Measurements from ENCODE around the gene UST. TPM values are rescaled to one million over a fixed set of nuclear protein-coding genes. Genes with fewer than 3 reads are reported as not detected.
"Not testable (repeated sequence)": the region's sequence is repeated elsewhere in the genome, so short reads cannot be mapped to it uniquely, and the experiment has no call there.

The UST gene
- total and polyA plus RNA-seq, 4 donors: 0.24 to 2.7 (median 0.87) TPM

- H3K27me3 ChIP-seq (ENCODE audit: control insufficient read depth in 4 of 4, insufficient read depth in 4 of 4, low read length in 3 of 4); H3K9me3 ChIP-seq (ENCODE audit: control insufficient read depth in 4 of 4, low read length in 3 of 4); H3K4me1 ChIP-seq (ENCODE audit: control insufficient read depth in 4 of 4, insufficient read depth in 4 of 4, low read length in 3 of 4); H3K4me3 ChIP-seq (ENCODE audit: low read depth in 1 of 3, low read length in 3 of 3); H3K27ac ChIP-seq (ENCODE audit: low read depth in 1 of 2, low read length in 2 of 2); H3K9ac ChIP-seq (ENCODE audit: low read depth in 1 of 2, low read length in 2 of 2); DNase-seq (ENCODE audit: low spot score); H3K36me3 ChIP-seq (ENCODE audit: control insufficient read depth in 4 of 4, insufficient read depth in 3 of 4, low read depth in 1 of 4, low read length in 3 of 4): not testable (repeated sequence)
- WGBS: 95% methylated on average over 3 of the region's 3 CpGs
These were observed 106.3 kb downstream of the UST start for GRCh38 chr6:148853113-148853512.

- Histone ChIP-seq H3K27ac (ENCODE audit: low read depth in 1 of 2, low read length in 2 of 2) (no peak overlapping the region), H3K4me1 (ENCODE audit: control insufficient read depth in 4 of 4, insufficient read depth in 4 of 4, low read length in 3 of 4) (no peaks in the 10 kb centered on the region), H3K4me3 (ENCODE audit: low read depth in 1 of 3, low read length in 3 of 3) (no peak overlapping the region), H3K9me3 (ENCODE audit: control insufficient read depth in 4 of 4, low read length in 3 of 4) (no peaks in the 10 kb centered on the region), H3K27me3 (ENCODE audit: control insufficient read depth in 4 of 4, insufficient read depth in 4 of 4, low read length in 3 of 4) (peaks cover 0 to 4% (median 0%) of the 10 kb centered on the region in 4 donors), H3K36me3 (ENCODE audit: control insufficient read depth in 4 of 4, insufficient read depth in 3 of 4, low read depth in 1 of 4, low read length in 3 of 4) (no peaks in the 10 kb centered on the region), H3K9ac (ENCODE audit: low read depth in 1 of 2, low read length in 2 of 2) (no peak overlapping the region)
- TF ChIP-seq JUND (IDR thresholded peaks at IDR 0.05) (no peak), FOXA2 (IDR thresholded peaks at IDR 0.05) (no peak), FOXA1 (IDR thresholded peaks at IDR 0.05) (no peak), RAD21 (IDR thresholded peaks at IDR 0.05) (no peak), MAX (IDR thresholded peaks at IDR 0.05) (no peak), REST (IDR thresholded peaks at IDR 0.05) (no peak), ZBTB33 (IDR thresholded peaks at IDR 0.05) (no peak), ATF3 (IDR thresholded peaks at IDR 0.05) (no peak), HNF4G (IDR thresholded peaks at IDR 0.05) (no peak), NR2F2 (IDR thresholded peaks at IDR 0.05) (no peak), YY1 (IDR thresholded peaks at IDR 0.05) (no peak), HNF4A (conservative IDR thresholded peaks at IDR 0.05) (no peak), GABPA (IDR thresholded peaks at IDR 0.05 in 1 of 2, conservative IDR thresholded peaks at IDR 0.05 in 1 of 2) (no peak), CTCF (IDR thresholded peaks at IDR 0.05; ENCODE audit: low read depth, low read length, missing input control) (no peak), EGR1 (IDR thresholded peaks at IDR 0.05; ENCODE audit: low read depth in 2 of 2) (no peak), TAF1 (conservative IDR thresholded peaks at IDR 0.05) (no peak), RXRA (IDR thresholded peaks at IDR 0.05) (no peak), SP1 (IDR thresholded peaks at IDR 0.05) (no peak)
- 58% methylated on average over 5 of the region's 5 CpGs for WGBS
- DNase-seq (ENCODE audit: low spot score): no peak
These were observed 107.3 kb downstream of the UST start for GRCh38 chr6:148854096-148854495.
